ENCODE measurements around the gene ATG9B. TPM values are rescaled to one million over a fixed set of nuclear protein-coding genes. Genes with fewer than 3 reads are reported as not detected.
"Not testable (repeated sequence)": the region's sequence is repeated elsewhere in the genome, so short reads cannot be mapped to it uniquely, and the experiment has no call there.

Gene ATG9B
- total and polyA plus RNA-seq, 9 of the 15 experiments (the other 6 are each of a cell fraction or from before 2014, with no cell fraction given): 0.29 to 8.0 (median 2.1) TPM

DNA sequence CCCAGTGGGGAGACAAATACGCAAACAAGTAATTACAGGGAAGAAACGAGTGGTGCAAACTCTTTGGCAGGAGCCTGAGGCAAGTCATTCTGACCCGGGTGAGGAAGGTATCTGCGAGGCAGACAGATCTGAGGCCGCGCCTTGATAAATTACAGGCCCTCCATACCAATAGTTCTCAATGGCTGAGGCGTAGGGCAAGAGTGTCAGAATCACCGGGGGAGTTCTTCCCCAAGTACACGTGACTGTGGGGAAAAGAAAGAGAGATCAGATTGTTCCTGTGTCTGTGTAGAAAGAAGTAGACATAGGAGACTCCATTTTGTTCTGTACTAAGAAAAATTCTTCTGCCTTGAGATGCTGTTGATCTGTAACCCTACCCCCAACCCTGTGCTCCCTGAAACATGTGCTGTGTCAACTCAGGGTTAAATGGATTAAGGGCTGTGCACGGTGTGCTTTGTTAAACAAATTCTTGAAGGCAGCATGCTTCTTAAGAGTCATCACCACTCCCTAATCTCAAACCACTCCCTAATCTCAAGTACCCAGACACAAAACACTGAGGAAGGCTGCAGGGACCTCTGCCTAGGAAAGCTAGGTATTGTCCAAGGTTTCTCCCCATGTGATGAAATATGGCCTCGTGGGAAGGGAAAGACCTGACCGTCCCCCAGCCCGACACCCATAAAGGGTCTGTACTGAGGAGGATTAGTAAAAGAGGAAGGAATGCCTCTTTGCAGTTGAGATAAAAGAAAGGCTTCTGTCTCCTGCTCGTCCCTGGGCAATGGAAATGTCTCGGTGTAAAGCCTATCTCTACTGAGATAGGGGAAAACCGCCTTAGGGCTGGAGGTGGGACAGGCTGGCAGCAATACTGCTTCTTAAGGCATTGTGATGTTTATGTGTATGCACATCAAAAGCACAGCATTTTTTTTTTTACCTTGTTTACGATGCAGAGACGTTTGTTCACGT lies 2.8 kb upstream of the ATG9B start (continued):
- TF ChIP-seq, protein P1, sequence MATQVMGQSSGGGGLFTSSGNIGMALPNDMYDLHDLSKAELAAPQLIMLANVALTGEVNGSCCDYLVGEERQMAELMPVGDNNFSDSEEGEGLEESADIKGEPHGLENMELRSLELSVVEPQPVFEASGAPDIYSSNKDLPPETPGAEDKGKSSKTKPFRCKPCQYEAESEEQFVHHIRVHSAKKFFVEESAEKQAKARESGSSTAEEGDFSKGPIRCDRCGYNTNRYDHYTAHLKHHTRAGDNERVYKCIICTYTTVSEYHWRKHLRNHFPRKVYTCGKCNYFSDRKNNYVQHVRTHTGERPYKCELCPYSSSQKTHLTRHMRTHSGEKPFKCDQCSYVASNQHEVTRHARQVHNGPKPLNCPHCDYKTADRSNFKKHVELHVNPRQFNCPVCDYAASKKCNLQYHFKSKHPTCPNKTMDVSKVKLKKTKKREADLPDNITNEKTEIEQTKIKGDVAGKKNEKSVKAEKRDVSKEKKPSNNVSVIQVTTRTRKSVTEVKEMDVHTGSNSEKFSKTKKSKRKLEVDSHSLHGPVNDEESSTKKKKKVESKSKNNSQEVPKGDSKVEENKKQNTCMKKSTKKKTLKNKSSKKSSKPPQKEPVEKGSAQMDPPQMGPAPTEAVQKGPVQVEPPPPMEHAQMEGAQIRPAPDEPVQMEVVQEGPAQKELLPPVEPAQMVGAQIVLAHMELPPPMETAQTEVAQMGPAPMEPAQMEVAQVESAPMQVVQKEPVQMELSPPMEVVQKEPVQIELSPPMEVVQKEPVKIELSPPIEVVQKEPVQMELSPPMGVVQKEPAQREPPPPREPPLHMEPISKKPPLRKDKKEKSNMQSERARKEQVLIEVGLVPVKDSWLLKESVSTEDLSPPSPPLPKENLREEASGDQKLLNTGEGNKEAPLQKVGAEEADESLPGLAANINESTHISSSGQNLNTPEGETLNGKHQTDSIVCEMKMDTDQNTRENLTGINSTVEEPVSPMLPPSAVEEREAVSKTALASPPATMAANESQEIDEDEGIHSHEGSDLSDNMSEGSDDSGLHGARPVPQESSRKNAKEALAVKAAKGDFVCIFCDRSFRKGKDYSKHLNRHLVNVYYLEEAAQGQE (IDR thresholded peaks at IDR 0.05; ENCODE audit: borderline replicate concordance): not testable (repeated sequence)
- TF ChIP-seq, protein P1 (CRISPR knock-in tag; IDR thresholded peaks at IDR 0.05; ENCODE audit: low read depth): peak; percentile 28; the same call in 1 of the 2 replicates
- TF ChIP-seq RNF2 (IDR thresholded peaks at IDR 0.05): peak; percentile 49; the same call in 1 of the 2 replicates
- 0 out of 2 replicates have a peak, but pooled peaks have one; percentile 50 for TF ChIP-seq ZNF77 (CRISPR knock-in tag; IDR thresholded peaks at IDR 0.05)
- TF ChIP-seq, protein P2, sequence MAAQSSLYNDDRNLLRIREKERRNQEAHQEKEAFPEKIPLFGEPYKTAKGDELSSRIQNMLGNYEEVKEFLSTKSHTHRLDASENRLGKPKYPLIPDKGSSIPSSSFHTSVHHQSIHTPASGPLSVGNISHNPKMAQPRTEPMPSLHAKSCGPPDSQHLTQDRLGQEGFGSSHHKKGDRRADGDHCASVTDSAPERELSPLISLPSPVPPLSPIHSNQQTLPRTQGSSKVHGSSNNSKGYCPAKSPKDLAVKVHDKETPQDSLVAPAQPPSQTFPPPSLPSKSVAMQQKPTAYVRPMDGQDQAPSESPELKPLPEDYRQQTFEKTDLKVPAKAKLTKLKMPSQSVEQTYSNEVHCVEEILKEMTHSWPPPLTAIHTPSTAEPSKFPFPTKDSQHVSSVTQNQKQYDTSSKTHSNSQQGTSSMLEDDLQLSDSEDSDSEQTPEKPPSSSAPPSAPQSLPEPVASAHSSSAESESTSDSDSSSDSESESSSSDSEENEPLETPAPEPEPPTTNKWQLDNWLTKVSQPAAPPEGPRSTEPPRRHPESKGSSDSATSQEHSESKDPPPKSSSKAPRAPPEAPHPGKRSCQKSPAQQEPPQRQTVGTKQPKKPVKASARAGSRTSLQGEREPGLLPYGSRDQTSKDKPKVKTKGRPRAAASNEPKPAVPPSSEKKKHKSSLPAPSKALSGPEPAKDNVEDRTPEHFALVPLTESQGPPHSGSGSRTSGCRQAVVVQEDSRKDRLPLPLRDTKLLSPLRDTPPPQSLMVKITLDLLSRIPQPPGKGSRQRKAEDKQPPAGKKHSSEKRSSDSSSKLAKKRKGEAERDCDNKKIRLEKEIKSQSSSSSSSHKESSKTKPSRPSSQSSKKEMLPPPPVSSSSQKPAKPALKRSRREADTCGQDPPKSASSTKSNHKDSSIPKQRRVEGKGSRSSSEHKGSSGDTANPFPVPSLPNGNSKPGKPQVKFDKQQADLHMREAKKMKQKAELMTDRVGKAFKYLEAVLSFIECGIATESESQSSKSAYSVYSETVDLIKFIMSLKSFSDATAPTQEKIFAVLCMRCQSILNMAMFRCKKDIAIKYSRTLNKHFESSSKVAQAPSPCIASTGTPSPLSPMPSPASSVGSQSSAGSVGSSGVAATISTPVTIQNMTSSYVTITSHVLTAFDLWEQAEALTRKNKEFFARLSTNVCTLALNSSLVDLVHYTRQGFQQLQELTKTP (IDR thresholded peaks at IDR 0.05; ENCODE audit: low read depth in 1 of 2, partially characterized antibody in 2 of 2): peak in 1 of 2 experiments; percentile 39
- TF ChIP-seq, protein P3, sequence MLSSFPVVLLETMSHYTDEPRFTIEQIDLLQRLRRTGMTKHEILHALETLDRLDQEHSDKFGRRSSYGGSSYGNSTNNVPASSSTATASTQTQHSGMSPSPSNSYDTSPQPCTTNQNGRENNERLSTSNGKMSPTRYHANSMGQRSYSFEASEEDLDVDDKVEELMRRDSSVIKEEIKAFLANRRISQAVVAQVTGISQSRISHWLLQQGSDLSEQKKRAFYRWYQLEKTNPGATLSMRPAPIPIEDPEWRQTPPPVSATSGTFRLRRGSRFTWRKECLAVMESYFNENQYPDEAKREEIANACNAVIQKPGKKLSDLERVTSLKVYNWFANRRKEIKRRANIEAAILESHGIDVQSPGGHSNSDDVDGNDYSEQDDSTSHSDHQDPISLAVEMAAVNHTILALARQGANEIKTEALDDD (IDR thresholded peaks at IDR 0.05): peak; percentile 84; the same call in 1 of the 2 replicates
- peak; percentile 16 to 40; a peak in 2 of 4 replicates for TF ChIP-seq TRIM24 (IDR thresholded peaks at IDR 0.05)
- TF ChIP-seq, protein P4, sequence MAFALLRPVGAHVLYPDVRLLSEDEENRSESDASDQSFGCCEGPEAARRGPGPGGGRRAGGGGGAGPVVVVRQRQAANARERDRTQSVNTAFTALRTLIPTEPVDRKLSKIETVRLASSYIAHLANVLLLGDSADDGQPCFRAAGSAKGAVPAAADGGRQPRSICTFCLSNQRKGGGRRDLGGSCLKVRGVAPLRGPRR (CRISPR knock-in tag; IDR thresholded peaks at IDR 0.05): peak; percentile 91; the same call in 1 of the 2 replicates
- peak; percentile 51 for TF ChIP-seq NUFIP1 (IDR thresholded peaks at IDR 0.05; ENCODE audit: partially characterized antibody)
- TF ChIP-seq, protein P5, sequence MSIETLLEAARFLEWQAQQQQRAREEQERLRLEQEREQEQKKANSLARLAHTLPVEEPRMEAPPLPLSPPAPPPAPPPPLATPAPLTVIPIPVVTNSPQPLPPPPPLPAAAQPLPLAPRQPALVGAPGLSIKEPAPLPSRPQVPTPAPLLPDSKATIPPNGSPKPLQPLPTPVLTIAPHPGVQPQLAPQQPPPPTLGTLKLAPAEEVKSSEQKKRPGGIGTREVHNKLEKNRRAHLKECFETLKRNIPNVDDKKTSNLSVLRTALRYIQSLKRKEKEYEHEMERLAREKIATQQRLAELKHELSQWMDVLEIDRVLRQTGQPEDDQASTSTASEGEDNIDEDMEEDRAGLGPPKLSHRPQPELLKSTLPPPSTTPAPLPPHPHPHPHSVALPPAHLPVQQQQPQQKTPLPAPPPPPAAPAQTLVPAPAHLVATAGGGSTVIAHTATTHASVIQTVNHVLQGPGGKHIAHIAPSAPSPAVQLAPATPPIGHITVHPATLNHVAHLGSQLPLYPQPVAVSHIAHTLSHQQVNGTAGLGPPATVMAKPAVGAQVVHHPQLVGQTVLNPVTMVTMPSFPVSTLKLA (conservative IDR thresholded peaks at IDR 0.05): peak; percentile 96 to 98
